ENCODE measurements around the gene HSPG2.
"Not testable (repeated sequence)": the region's sequence is repeated elsewhere in the genome, so short reads cannot be mapped to it uniquely, and the experiment has no call there.

- TF ChIP-seq CTCF (IDR thresholded peaks at IDR 0.05); EZH2 (IDR thresholded peaks at IDR 0.05; ENCODE audit: borderline replicate concordance, insufficient read depth, low read depth, low read length, poor library complexity, severe bottlenecking): not testable (repeated sequence)
Measured at GRCh38 chr1:21986386-21986785, 49.3 kb upstream of the HSPG2 start.

Data from B cell (primary cell).